ENCODE data around the gene CPSF2. TPM values are rescaled to one million over a fixed set of nuclear protein-coding genes. Genes with fewer than 3 reads are reported as not detected.

The CPSF2 gene
- total RNA-seq, 4 donors from 2014 or later = 4.5 to 25.9 (median 17.0) TPM

DNA sequence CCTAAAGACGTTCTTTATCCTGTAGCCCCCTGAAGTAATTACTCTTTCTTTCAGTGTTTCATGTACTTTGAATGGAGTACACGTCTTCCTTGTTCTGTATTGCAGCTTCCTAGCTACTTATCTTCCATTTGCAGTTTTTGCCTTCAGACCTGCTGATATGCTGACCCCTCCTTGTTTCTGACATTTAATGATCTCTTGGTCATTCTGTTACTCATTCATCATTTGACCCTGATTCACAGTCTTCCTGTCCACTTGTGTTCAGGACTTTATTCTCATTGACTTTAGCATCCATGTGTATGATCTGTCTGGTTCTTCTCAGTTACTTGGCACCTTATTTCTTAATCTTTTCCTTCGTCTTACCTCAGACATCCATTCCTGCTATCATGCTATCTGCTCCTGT lies 22.2 kb downstream of the CPSF2 start:
- Histone ChIP-seq H3K36me3 (peaks cover 0 to 68% (median 34%) of the 10 kb centered on the region in 4 donors), H3K4me1 (no peaks in the 10 kb centered on the region), H3K27ac (no peak overlapping the region), H3K9me3 (no peaks in the 10 kb centered on the region), H3K4me3 (no peak overlapping the region), H3K27me3 (no peaks in the 10 kb centered on the region)
- no peak for DNase-seq
- TF ChIP-seq EP300 (IDR thresholded peaks at IDR 0.05; ENCODE audit: low read depth) = no peak
- TF ChIP-seq, protein P1, sequence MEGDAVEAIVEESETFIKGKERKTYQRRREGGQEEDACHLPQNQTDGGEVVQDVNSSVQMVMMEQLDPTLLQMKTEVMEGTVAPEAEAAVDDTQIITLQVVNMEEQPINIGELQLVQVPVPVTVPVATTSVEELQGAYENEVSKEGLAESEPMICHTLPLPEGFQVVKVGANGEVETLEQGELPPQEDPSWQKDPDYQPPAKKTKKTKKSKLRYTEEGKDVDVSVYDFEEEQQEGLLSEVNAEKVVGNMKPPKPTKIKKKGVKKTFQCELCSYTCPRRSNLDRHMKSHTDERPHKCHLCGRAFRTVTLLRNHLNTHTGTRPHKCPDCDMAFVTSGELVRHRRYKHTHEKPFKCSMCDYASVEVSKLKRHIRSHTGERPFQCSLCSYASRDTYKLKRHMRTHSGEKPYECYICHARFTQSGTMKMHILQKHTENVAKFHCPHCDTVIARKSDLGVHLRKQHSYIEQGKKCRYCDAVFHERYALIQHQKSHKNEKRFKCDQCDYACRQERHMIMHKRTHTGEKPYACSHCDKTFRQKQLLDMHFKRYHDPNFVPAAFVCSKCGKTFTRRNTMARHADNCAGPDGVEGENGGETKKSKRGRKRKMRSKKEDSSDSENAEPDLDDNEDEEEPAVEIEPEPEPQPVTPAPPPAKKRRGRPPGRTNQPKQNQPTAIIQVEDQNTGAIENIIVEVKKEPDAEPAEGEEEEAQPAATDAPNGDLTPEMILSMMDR (IDR thresholded peaks at IDR 0.05) = no peak
- no peak for TF ChIP-seq POLR2AphosphoS5 (IDR thresholded peaks at IDR 0.05)
- no peak for TF ChIP-seq POLR2A (IDR thresholded peaks at IDR 0.05)
- in situ Hi-C loops (cut with MboI; ENCODE audit: low pct_ligation_motif_present in 1 of 4, low pct_unique_long_range_greater_than_20kb in 1 of 4, low sequenced_read_pairs in 3 of 4) (loop anchor here in 3 of 4 donors (25.0 kb wide), 2 partner anchors 318 to 543 kb away; no protein-coding TSS in a partner anchor), intact Hi-C loops (cut with DNase I; ENCODE audit: low total_unique reads) (no loop called here)
- 84 to 87% methylated on average over 3 of the region's 3 CpGs for WGBS, 2 donors (ENCODE audit: low coverage in 1 of 2)

DNA sequence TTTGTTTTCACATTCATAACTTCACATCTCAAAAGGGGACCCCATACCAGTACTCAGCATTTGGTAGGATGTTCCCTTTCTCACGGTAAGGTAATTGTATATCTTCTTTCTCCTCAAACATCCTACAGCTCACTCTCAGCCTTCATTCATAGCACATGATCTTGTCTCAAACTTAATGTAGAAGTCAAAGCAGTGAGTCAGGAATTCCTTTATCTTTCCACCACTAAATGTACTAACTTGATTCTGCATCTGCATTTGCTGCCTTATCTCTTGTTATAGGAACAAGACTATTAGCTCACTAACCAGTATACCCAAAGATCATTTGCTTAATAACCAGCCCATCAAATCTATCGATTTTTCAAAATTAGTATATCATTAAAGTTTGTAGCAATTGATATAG lies 22.9 kb downstream of the CPSF2 start:
- intact Hi-C loops (cut with DNase I; ENCODE audit: low total_unique reads) = no loop called here
- no peak overlapping the region for H3K27ac ChIP-seq
- H3K4me1 ChIP-seq = no peaks in the 10 kb centered on the region
- H3K36me3 ChIP-seq = peaks cover 0 to 72% (median 31%) of the 10 kb centered on the region in 4 donors
- no peaks in the 10 kb centered on the region for H3K27me3 ChIP-seq
- TF ChIP-seq, protein P1 (IDR thresholded peaks at IDR 0.05) = no peak
- TF ChIP-seq EP300 (IDR thresholded peaks at IDR 0.05; ENCODE audit: low read depth) = no peak
- no peak for TF ChIP-seq POLR2AphosphoS5 (IDR thresholded peaks at IDR 0.05)
- no peak for TF ChIP-seq POLR2A (IDR thresholded peaks at IDR 0.05)
- 83 to 95% methylated on average over 2 of the region's 2 CpGs for WGBS, 2 donors (ENCODE audit: low coverage in 1 of 2)
- in situ Hi-C loops (cut with MboI; ENCODE audit: low pct_ligation_motif_present in 1 of 4, low pct_unique_long_range_greater_than_20kb in 1 of 4, low sequenced_read_pairs in 3 of 4) = loop anchor here in 3 of 4 donors (25.0 kb wide), 2 partner anchors 318 to 543 kb away; no protein-coding TSS in a partner anchor
- H3K4me3 ChIP-seq = no peak overlapping the region
- no peaks in the 10 kb centered on the region for H3K9me3 ChIP-seq
- DNase-seq = no peak

DNA sequence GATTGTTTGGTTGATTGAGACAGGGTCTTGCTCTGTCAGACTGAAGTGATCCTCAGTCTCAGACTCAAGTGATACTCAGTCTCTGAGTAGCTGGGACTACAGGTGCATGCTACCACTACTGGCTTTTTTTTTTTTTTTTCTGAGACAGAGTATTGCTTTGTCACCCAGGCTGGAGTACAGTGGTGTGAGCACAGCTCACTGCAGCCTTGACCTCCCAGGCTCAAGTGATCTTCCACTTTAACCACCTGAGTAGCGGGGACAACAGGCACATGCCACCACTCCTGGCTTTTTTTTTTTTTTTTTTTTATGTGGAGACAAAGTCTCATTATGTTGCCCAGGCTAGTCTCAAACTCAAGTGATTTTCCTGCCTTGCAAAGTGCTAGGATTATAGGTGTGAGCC lies 31.8 kb downstream of the CPSF2 start:
- Histone ChIP-seq H3K27ac (no peak overlapping the region), H3K36me3 (peaks cover 0 to 51% (median 13%) of the 10 kb centered on the region in 4 donors), H3K9me3 (no peaks in the 10 kb centered on the region), H3K27me3 (no peaks in the 10 kb centered on the region), H3K4me1 (no peaks in the 10 kb centered on the region), H3K4me3 (no peak overlapping the region)
- intact Hi-C loops (cut with DNase I; ENCODE audit: low total_unique reads) (no loop called here), in situ Hi-C loops (cut with MboI; ENCODE audit: low pct_ligation_motif_present in 1 of 4, low pct_unique_long_range_greater_than_20kb in 1 of 4, low sequenced_read_pairs in 3 of 4) (no loop called here)
- TF ChIP-seq EP300 (IDR thresholded peaks at IDR 0.05; ENCODE audit: low read depth) (no peak), POLR2A (IDR thresholded peaks at IDR 0.05) (no peak), POLR2AphosphoS5 (IDR thresholded peaks at IDR 0.05) (no peak)
- TF ChIP-seq, protein P1 (IDR thresholded peaks at IDR 0.05) = no peak
- no peak for DNase-seq
- 88% methylated on average over 1 of the region's 1 CpG; no CpG with 5 or more reads in 1 of the 2 donors for WGBS, 2 donors (ENCODE audit: low coverage in 1 of 2)

DNA sequence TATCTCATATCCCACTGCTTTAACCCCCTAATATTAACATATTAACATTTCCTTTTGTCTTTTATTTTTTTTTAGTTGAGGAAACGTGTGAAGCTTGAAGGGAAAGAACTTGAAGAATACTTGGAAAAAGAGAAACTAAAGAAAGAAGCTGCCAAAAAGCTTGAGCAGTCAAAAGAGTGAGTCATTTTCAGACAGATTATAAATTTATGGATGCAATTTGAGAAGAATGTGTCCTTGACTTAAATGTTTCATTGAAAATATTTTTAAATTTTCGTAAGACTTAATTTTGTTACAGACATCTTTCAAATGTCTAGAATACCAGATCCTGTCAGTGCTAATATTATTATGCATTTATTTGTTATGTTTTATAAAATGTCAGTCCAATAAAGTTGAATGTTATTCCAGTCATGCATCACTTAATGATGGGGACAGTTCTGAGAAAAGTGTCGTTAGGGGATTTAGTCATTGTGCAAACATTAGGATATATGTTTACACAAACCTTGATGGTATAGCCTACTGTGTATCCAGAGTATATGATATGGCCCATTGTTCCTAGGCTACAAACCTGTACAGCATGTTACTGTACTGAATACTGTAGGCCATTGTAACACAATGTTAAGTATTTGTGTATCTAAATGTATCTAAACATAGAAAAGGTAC lies 32.6 kb downstream of the CPSF2 start:
- TF ChIP-seq POLR2AphosphoS5 (IDR thresholded peaks at IDR 0.05) (no peak), POLR2A (IDR thresholded peaks at IDR 0.05) (no peak)
- TF ChIP-seq, protein P1 (IDR thresholded peaks at IDR 0.05) = no peak
- H3K4me3 ChIP-seq = no peak overlapping the region
- no peak for DNase-seq
- 52 to 61% methylated on average over 3 of the region's 3 CpGs for WGBS, 2 donors (ENCODE audit: low coverage in 1 of 2)
- H3K27me3 ChIP-seq = no peaks in the 10 kb centered on the region
- H3K9me3 ChIP-seq = no peaks in the 10 kb centered on the region
- H3K4me1 ChIP-seq = no peaks in the 10 kb centered on the region
- no peak overlapping the region for H3K27ac ChIP-seq
- in situ Hi-C loops (cut with MboI; ENCODE audit: low pct_ligation_motif_present in 1 of 4, low pct_unique_long_range_greater_than_20kb in 1 of 4, low sequenced_read_pairs in 3 of 4) (no loop called here), intact Hi-C loops (cut with DNase I; ENCODE audit: low total_unique reads) (no loop called here)
- peaks cover 0 to 53% (median 16%) of the 10 kb centered on the region in 4 donors for H3K36me3 ChIP-seq
